Stimulated activated CD4-positive, alpha-beta T cell treated with anti-CD3 and anti-CD28 coated beads, Interleukin-1b, Interleukin-23, amount 100 ng/mL, for 48 hours (primary cell): ENCODE results near the gene TRMT112.

Experiments used
- DNase-seq: peaks from one replicate; pipeline ENCODE4 v3.0.0-alpha.2; 2020

Gene TRMT112

DNA sequence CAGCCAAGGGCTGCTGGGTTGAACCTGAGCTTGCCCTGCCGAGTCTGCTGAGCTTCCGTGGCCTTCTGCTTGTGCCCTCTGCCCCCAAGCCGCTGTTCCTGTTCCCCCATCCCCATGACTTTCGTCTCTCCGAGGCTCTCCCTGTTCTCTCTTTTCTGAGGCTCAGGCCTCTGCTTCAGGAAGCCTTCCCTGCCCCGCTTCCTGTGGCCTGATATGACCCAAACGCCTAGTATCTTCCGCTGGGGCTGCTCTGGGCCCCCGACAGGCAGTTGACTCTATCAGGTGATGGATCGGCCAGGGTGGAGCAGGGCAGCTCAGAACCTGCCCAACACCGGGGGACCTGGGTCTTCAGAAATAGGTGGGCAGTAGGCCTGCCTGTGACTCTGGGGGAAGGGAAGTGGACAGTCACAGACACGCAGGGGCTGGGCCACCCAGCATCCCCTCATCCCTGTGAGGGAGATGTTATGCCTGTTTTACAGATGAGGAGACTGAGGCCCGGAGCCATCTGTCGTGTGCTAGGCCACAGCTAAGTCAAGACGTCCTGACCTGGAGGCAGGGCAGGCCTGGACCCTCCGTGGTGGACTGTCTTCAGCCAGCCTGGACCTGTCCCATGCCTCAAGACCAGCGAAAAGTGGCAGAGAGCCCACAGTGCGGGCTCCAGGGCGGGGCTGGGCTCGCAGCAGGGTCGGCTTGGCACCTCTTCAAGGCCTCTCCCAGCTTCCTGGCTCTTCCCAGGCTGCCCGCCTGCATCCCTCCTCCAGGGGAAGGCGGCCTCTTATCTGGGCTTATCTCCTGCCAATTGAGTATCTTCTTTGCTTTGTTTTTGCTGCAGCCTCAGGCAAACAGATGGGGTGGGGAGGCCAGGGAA lies 49.1 kb downstream of the TRMT112 start:
- DNase-seq, result no peak

DNA sequence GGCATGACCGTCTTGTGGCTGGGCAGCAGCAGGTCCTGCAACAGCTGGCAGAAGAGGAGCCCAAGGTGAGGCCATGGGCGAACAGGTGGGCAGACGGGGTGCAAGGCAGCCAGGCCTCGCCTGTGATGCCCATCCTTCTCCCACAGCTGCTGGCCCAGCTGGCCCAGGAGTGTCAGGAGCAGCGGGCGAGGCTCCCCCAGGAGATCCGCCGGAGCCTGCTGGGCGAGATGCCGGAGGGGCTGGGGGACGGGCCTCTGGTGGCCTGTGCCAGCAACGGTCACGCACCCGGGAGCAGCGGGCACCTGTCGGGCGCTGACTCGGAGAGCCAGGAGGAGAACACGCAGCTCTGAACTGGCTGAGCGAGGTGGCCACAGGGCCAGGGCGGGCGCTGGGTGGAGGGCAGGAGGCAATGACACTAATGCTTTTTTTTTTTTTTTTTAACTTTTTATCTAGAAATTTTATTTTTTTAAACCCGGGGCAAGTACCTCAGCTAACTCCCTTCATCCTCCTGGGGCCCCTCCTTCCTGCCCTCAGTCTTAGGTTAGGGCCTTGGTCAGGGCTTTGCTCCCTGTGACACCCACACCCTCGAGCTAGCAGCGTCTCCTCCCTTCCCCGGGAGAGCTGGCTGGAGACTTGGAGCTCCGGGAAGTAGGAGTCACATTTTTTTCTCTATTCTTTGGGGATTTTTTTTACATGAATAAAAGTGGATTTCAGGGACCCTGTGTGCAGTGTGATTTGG lies 50.0 kb downstream of the TRMT112 start:
- DNase-seq, result no peak
